ENCODE measurements around the gene NUMA1. TPM values are rescaled to one million over a fixed set of nuclear protein-coding genes. Genes with fewer than 3 reads are reported as not detected.

Gene NUMA1
- total and polyA plus RNA-seq, 2 of the 13 experiments (the other 11 are each of a cell fraction or from before 2014, with no cell fraction given): 57.3 to 60.2 TPM

- TF ChIP-seq ZHX2 (IDR thresholded peaks at IDR 0.05; ENCODE audit: low read depth) (peak; percentile 21; the same call in 1 of the 2 replicates), ZHX2 (CRISPR knock-in tag; IDR thresholded peaks at IDR 0.05; ENCODE audit: borderline replicate concordance) (no peak), FOXA3 (CRISPR knock-in tag; IDR thresholded peaks at IDR 0.05) (peak; percentile 60), EP300 (IDR thresholded peaks at IDR 0.05; ENCODE audit: low read depth in 2 of 2, low read length in 2 of 2) (no peak), EP300 (CRISPR knock-in tag; IDR thresholded peaks at IDR 0.05; ENCODE audit: borderline replicate concordance) (peak; percentile 38), ZNF350 (CRISPR knock-in tag; IDR thresholded peaks at IDR 0.05; ENCODE audit: borderline replicate concordance, low read depth) (peak; percentile 50; the same call in 1 of the 2 replicates), MEIS1 (CRISPR knock-in tag; IDR thresholded peaks at IDR 0.05; ENCODE audit: borderline replicate concordance) (no peak), ZNF432 (CRISPR knock-in tag; IDR thresholded peaks at IDR 0.05; ENCODE audit: borderline replicate concordance) (no peak), ZC3H4 (CRISPR knock-in tag; IDR thresholded peaks at IDR 0.05; ENCODE audit: borderline replicate concordance) (peak; percentile 18; the same call in 1 of the 2 replicates), ZMYM2 (CRISPR knock-in tag; IDR thresholded peaks at IDR 0.05) (no peak), KDM4B (CRISPR knock-in tag; IDR thresholded peaks at IDR 0.05) (peak; percentile 2; the same call in 1 of the 2 replicates), ZNF781 (CRISPR knock-in tag; IDR thresholded peaks at IDR 0.05; ENCODE audit: borderline replicate concordance, not compliant biosample characterization) (peak; percentile 67), IKZF1 (IDR thresholded peaks at IDR 0.05) (no peak)
- TF ChIP-seq, protein P1, sequence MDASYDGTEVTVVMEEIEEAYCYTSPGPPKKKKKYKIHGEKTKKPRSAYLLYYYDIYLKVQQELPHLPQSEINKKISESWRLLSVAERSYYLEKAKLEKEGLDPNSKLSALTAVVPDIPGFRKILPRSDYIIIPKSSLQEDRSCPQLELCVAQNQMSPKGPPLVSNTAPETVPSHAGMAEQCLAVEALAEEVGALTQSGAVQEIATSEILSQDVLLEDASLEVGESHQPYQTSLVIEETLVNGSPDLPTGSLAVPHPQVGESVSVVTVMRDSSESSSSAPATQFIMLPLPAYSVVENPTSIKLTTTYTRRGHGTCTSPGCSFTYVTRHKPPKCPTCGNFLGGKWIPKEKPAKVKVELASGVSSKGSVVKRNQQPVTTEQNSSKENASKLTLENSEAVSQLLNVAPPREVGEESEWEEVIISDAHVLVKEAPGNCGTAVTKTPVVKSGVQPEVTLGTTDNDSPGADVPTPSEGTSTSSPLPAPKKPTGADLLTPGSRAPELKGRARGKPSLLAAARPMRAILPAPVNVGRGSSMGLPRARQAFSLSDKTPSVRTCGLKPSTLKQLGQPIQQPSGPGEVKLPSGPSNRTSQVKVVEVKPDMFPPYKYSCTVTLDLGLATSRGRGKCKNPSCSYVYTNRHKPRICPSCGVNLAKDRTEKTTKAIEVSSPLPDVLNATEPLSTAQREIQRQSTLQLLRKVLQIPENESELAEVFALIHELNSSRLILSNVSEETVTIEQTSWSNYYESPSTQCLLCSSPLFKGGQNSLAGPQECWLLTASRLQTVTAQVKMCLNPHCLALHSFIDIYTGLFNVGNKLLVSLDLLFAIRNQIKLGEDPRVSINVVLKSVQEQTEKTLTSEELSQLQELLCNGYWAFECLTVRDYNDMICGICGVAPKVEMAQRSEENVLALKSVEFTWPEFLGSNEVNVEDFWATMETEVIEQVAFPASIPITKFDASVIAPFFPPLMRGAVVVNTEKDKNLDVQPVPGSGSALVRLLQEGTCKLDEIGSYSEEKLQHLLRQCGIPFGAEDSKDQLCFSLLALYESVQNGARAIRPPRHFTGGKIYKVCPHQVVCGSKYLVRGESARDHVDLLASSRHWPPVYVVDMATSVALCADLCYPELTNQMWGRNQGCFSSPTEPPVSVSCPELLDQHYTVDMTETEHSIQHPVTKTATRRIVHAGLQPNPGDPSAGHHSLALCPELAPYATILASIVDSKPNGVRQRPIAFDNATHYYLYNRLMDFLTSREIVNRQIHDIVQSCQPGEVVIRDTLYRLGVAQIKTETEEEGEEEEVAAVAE (CRISPR knock-in tag; IDR thresholded peaks at IDR 0.05; ENCODE audit: borderline replicate concordance): 0 out of 2 replicates have a peak, but pooled peaks have one; percentile 72
- TF ChIP-seq, protein P2, sequence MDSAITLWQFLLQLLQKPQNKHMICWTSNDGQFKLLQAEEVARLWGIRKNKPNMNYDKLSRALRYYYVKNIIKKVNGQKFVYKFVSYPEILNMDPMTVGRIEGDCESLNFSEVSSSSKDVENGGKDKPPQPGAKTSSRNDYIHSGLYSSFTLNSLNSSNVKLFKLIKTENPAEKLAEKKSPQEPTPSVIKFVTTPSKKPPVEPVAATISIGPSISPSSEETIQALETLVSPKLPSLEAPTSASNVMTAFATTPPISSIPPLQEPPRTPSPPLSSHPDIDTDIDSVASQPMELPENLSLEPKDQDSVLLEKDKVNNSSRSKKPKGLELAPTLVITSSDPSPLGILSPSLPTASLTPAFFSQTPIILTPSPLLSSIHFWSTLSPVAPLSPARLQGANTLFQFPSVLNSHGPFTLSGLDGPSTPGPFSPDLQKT (CRISPR knock-in tag; IDR thresholded peaks at IDR 0.05; ENCODE audit: borderline replicate concordance): no peak; the same call in 1 of the 2 replicates
Measured at GRCh38 chr11:72102946-72103753, 22.8 kb upstream of the NUMA1 start, which contains the start of gene LAMTOR1 (continued).
